Thoracic aorta (tissue), 2 donors: ENCODE data around the gene BIRC7. TPM values are rescaled to one million over a fixed set of nuclear protein-coding genes. Genes with fewer than 3 reads are reported as not detected.

Experiments
- ATAC-seq: fragments of 150-250 bp; one replicate; pipeline ENCODE4 v1.8.0; 2017; ENCODE audit warnings: low read depth; ENCODE audit not compliant: insufficient number of reproducible peaks, low FRiP score
- DNase-seq: peaks from one replicate; pipeline ENCODE4 v3.0.0-alpha.2; 2020; ENCODE audit warnings: low spot score
- H3K27ac ChIP-seq, 2 donors: fragments of 200-600 bp; sonication (generic); 1 replicate in 1 of 2; 2 replicates in 1 of 2; pipeline ENCODE4 v1.5.1; 2016; ENCODE audit warnings: mild to moderate bottlenecking in 2 of 2, moderate library complexity in 2 of 2
- H3K27me3 ChIP-seq: fragments of 200-600 bp; sonication (generic); replicated peaks from 2 replicates; pipeline ENCODE4 v1.6.0; 2016; ENCODE audit warnings: mild to moderate bottlenecking; ENCODE audit not compliant: insufficient read depth
- H3K36me3 ChIP-seq: fragments of 200-600 bp; sonication (generic); one replicate; pipeline ENCODE4 v1.5.1; 2016
- H3K4me1 ChIP-seq, 2 donors: fragments of 200-600 bp; sonication (generic); 1 replicate in 1 of 2; 2 replicates in 1 of 2; pipeline versions ENCODE4 v1.5.1 to v1.6.0; 2016; ENCODE audit warnings: low read depth in 2 of 2, mild to moderate bottlenecking in 1 of 2; ENCODE audit not compliant: control insufficient read depth in 1 of 2
- H3K4me3 ChIP-seq: fragments of 200-600 bp; sonication (generic); 2 replicates; pipeline ENCODE4 v1.5.1; 2016; ENCODE audit warnings: mild to moderate bottlenecking
- H3K9me3 ChIP-seq: fragments of 200-600 bp; sonication (generic); 2 replicates; pipeline ENCODE4 v1.5.1; 2016
- total RNA-seq, 2 donors: library from RNA; depleted of rRNA; stranded (reverse); fragments of >200 nt; gene quantifications; one replicate each; pipeline versions ENCODE4 v1.1.0 to v1.2.3, GENCODE V29; 2016
- TF ChIP-seq, protein P1 (sequence below): fragments of 200-600 bp; sonication (generic); IDR thresholded peaks from one replicate; pipeline ENCODE4 v1.5.1; 2019; ENCODE audit warnings: antibody characterized with exemption

BIRC7 gene
- total RNA-seq, 2 donors from 2014 or later: not detected

DNA sequence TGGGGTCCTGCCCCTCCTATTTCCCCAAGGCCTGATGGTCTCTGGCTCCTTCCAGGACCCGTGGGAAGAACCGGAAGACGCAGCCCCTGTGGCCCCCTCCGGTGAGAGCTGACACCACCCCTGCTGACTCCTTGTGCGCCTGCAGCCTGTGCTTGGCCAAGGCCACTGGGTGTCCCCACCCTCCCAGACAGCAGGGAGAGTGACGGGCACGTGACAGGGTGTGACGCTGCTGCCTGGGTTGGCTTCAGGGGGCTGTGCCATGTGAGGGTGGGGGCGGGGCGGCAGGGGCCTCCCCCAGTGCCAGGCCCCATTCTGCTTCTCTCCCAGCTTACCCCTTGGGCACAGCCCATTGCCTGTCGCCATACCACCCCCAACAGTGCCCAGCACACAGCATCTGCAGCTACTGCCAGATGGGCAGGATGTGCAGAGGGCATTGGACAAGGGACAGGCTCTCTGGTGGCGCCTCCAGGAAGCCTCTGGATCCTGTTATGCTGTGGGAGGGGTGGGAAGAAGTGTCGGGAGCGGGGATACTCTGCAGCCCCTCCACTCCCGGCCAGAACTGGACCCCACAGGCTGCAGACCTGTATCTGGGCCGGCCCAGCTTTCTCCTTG is 2.9 kb downstream of the BIRC7 start:
- Histone ChIP-seq H3K4me1 (no peaks in the 10 kb centered on the region), H3K27me3 (no peaks in the 10 kb centered on the region), H3K36me3 (no peaks in the 10 kb centered on the region), H3K4me3 (no peak overlapping the region), H3K9me3 (no peaks in the 10 kb centered on the region), H3K27ac (no peak overlapping the region)
- TF ChIP-seq, protein P1, sequence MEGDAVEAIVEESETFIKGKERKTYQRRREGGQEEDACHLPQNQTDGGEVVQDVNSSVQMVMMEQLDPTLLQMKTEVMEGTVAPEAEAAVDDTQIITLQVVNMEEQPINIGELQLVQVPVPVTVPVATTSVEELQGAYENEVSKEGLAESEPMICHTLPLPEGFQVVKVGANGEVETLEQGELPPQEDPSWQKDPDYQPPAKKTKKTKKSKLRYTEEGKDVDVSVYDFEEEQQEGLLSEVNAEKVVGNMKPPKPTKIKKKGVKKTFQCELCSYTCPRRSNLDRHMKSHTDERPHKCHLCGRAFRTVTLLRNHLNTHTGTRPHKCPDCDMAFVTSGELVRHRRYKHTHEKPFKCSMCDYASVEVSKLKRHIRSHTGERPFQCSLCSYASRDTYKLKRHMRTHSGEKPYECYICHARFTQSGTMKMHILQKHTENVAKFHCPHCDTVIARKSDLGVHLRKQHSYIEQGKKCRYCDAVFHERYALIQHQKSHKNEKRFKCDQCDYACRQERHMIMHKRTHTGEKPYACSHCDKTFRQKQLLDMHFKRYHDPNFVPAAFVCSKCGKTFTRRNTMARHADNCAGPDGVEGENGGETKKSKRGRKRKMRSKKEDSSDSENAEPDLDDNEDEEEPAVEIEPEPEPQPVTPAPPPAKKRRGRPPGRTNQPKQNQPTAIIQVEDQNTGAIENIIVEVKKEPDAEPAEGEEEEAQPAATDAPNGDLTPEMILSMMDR: no peak
- ATAC-seq (no peak), DNase-seq (no peak)

DNA sequence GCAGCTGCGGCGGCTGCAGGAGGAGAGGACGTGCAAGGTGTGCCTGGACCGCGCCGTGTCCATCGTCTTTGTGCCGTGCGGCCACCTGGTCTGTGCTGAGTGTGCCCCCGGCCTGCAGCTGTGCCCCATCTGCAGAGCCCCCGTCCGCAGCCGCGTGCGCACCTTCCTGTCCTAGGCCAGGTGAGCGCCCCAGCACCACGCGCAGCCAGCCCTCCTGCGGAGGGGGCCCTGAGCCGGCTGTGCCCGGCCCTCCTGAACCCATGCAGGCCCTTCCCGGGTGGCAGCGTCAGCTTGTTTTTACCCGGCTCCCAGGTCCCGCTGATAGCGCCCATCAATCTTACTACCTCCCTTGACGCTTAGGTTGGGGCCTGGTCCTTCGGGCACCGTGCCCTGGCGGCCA is 3.7 kb downstream of the BIRC7 start:
- no peaks in the 10 kb centered on the region for H3K36me3 ChIP-seq
- H3K4me1 ChIP-seq: no peaks in the 10 kb centered on the region
- H3K27ac ChIP-seq: no peak overlapping the region
- no peaks in the 10 kb centered on the region for H3K9me3 ChIP-seq
- H3K4me3 ChIP-seq: no peak overlapping the region
- no peak for DNase-seq
- ATAC-seq: no peak
- TF ChIP-seq, protein P1: no peak
- no peaks in the 10 kb centered on the region for H3K27me3 ChIP-seq

DNA sequence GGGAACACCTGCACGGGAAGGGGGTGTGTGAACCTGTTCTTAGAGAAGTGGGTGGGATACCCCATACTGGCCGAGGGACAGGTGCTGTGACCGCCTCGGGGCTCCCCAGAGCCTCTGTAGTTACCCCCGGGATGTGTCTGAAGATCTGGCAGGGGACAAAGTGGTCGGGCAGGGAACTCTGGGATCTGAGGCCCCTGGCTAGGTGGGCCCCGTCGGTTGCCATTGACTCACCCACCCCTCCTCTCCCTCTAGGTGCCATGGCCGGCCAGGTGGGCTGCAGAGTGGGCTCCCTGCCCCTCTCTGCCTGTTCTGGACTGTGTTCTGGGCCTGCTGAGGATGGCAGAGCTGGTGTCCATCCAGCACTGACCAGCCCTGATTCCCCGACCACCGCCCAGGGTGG is 4.3 kb downstream of the BIRC7 start:
- no peak for DNase-seq
- no peak for ATAC-seq
- TF ChIP-seq, protein P1: no peak
- Histone ChIP-seq H3K4me1 (no peaks in the 10 kb centered on the region), H3K36me3 (no peaks in the 10 kb centered on the region), H3K9me3 (no peaks in the 10 kb centered on the region), H3K27me3 (no peaks in the 10 kb centered on the region), H3K27ac (no peak overlapping the region), H3K4me3 (no peak overlapping the region)

DNA sequence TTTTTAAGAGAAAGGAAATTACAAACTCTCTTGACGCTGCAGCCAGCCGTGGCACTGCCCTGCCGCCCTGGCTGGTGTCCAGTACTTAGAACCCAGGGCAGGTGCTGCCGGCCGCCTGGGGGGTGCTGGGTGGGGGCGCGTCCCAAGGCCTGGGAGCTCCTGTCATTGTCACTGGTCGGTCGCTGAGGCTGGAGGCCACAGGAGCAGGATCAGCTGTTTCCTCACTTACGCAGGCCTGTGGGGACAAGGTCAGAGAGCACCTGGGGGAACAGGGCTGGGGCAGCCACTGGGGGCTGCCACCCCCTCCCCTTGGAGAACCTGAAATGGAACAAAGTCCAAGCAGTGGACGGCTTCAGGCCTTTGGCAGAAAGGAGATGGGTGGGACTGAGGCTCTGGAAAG is 5.6 kb downstream of the BIRC7 start:
- TF ChIP-seq, protein P1: no peak
- H3K27me3 ChIP-seq: no peaks in the 10 kb centered on the region
- ATAC-seq: no peak
- no peaks in the 10 kb centered on the region for H3K36me3 ChIP-seq
- H3K27ac ChIP-seq: no peak overlapping the region
- H3K4me1 ChIP-seq: no peaks in the 10 kb centered on the region
- no peaks in the 10 kb centered on the region for H3K9me3 ChIP-seq
- no peak overlapping the region for H3K4me3 ChIP-seq
- DNase-seq: no peak

DNA sequence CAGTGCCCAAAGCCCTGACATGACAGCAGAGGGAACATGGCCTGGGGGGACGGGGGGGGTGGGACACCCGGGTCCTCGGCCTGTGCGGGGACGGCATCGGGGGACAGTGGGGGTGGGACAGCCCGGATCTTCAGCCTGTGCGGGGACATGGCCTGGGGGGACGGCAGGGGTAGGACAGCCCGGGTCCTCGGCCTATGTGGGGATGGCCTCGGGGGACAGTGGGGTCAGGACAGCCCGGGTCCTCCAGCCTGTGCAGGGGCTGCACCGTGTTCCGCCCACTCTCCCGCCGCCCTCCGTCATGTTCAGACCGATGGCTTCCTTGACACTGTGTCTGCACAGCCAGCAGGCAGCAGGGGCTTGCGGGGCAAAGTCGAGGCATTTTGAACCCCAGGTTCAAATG is 7.0 kb downstream of the BIRC7 start:
- no peaks in the 10 kb centered on the region for H3K36me3 ChIP-seq
- H3K4me1 ChIP-seq: no peaks in the 10 kb centered on the region
- ATAC-seq: no peak

More for the DNA sequence above, 7.0 kb downstream of the BIRC7 start:
- TF ChIP-seq, protein P1: no peak
- no peaks in the 10 kb centered on the region for H3K27me3 ChIP-seq
- H3K9me3 ChIP-seq: no peaks in the 10 kb centered on the region
- H3K4me3 ChIP-seq: no peak overlapping the region
- no peak for DNase-seq
- H3K27ac ChIP-seq: no peak overlapping the region
